Smooth muscle cell (in vitro differentiated cells): Measurements from ENCODE around the gene CCR6. TPM values are rescaled to one million over a fixed set of nuclear protein-coding genes. Genes with fewer than 3 reads are reported as not detected.

Experiments
- DNase-seq: peaks from one replicate; lab custom pipeline; 2025; ENCODE audit not compliant: unreplicated experiment; lab: John Stamatoyannopoulos, UW
- H2AFZ ChIP-seq: fragments of 200-600 bp; sonication (generic); 2 replicates; pipeline ENCODE4 v1.6.0; 2016; ENCODE audit warnings: antibody characterized with exemption, low read depth, mild to moderate bottlenecking
- H3F3A ChIP-seq: fragments of 200-600 bp; sonication (generic); 2 replicates; pipeline ENCODE4 v1.6.0; 2017; ENCODE audit warnings: antibody characterized with exemption, low read depth
- H3K27ac ChIP-seq: fragments of 200-600 bp; sonication (generic); 2 replicates; pipeline ENCODE4 v1.5.1; 2016; ENCODE audit warnings: low read depth, mild to moderate bottlenecking
- H3K27me3 ChIP-seq: fragments of 200-600 bp; sonication (generic); 2 replicates; pipeline ENCODE4 v1.6.1; 2016; ENCODE audit warnings: low read depth, mild to moderate bottlenecking
- H3K36me3 ChIP-seq: fragments of 200-600 bp; sonication (generic); 2 replicates; pipeline ENCODE4 v1.5.1; 2016; ENCODE audit warnings: low read depth
- H3K4me1 ChIP-seq: fragments of 200-600 bp; sonication (generic); 2 replicates; pipeline ENCODE4 v1.5.1; 2016; ENCODE audit warnings: low read depth
- H3K4me2 ChIP-seq: fragments of 200-600 bp; sonication (generic); 2 replicates; pipeline ENCODE4 v1.6.0; 2016; ENCODE audit warnings: mild to moderate bottlenecking
- H3K4me3 ChIP-seq: fragments of 200-600 bp; sonication (generic); 2 replicates; pipeline ENCODE4 v1.5.1; 2016; ENCODE audit warnings: mild to moderate bottlenecking
- H3K79me2 ChIP-seq: fragments of 200-600 bp; sonication (generic); 2 replicates; pipeline ENCODE4 v1.6.0; 2016; ENCODE audit warnings: low read depth, mild to moderate bottlenecking
- H3K9ac ChIP-seq: fragments of 200-600 bp; sonication (generic); 2 replicates; pipeline ENCODE4 v1.6.0; 2016; ENCODE audit warnings: low read depth
- H3K9me3 ChIP-seq: fragments of 200-600 bp; sonication (generic); replicated peaks from 2 replicates; pipeline ENCODE4 v1.5.1; 2016; ENCODE audit warnings: low read depth
- H4K20me1 ChIP-seq: fragments of 200-600 bp; sonication (generic); 2 replicates; pipeline ENCODE4 v1.6.0; 2016; ENCODE audit warnings: low read depth
- CTCF ChIP-seq: fragments of 200-600 bp; sonication (generic); IDR thresholded peaks from 2 replicates; pipeline ENCODE4 v1.5.1; 2017; ENCODE audit warnings: borderline replicate concordance, mild to moderate bottlenecking, antibody characterized with exemption; ENCODE audit not compliant: insufficient read depth, poor library complexity, severe bottlenecking
- WGBS: methylation state at CpG from one replicate; pipeline ENCODE4 v1.1.7; 2016; ENCODE audit warnings: low lambda C conversion rate; 5-methylcytosine and 5-hydroxymethylcytosine counted together
- polyA plus RNA-seq: library from polyadenylated mRNA; unstranded; fragments of >200 nt; fragmentation: Nextera tagmentation; extraction: Ambion mirVana; gene quantifications from 2 replicates; pipeline ENCODE4 v1.2.1, GENCODE V29; 2016
- total RNA-seq: library from RNA; depleted of rRNA; stranded (reverse); fragments of >200 nt; gene quantifications from 2 replicates; pipeline ENCODE4 v1.2.3, GENCODE V29; 2014

Gene CCR6
- total and polyA plus RNA-seq, 2 experiments from 2014 or later, result not detected

GRCh38 chr6:167089243-167090142, 33.4 kb upstream of the CCR6 start:
- Histone ChIP-seq H3K4me3 (no peak overlapping the region), H3K4me2 (no peak overlapping the region), H3K27ac (no peak overlapping the region), H2AFZ (no peak overlapping the region), H3K79me2 (no peaks in the 10 kb centered on the region), H3K36me3 (no peaks in the 10 kb centered on the region), H3K9me3 (no peaks in the 10 kb centered on the region), H3K27me3 (no peaks in the 10 kb centered on the region), H3K4me1 (no peaks in the 10 kb centered on the region), H4K20me1 (no peaks in the 10 kb centered on the region), H3F3A (no peaks in the 10 kb centered on the region), H3K9ac (no peak overlapping the region)
- no peak for DNase-seq
- no peak for TF ChIP-seq CTCF
- 87% methylated on average over 11 of the region's 11 CpGs for WGBS

- WGBS, result 93% methylated on average over 4 of the region's 4 CpGs
- TF ChIP-seq CTCF, result no peak
- Histone ChIP-seq H3K4me1 (no peaks in the 10 kb centered on the region), H3K36me3 (no peaks in the 10 kb centered on the region), H3F3A (no peaks in the 10 kb centered on the region), H3K27ac (no peak overlapping the region), H3K4me3 (no peak overlapping the region), H3K9me3 (no peaks in the 10 kb centered on the region), H3K27me3 (no peaks in the 10 kb centered on the region), H2AFZ (no peak overlapping the region), H4K20me1 (no peaks in the 10 kb centered on the region), H3K79me2 (no peaks in the 10 kb centered on the region), H3K4me2 (no peak overlapping the region), H3K9ac (no peak overlapping the region)
- DNase-seq, result no peak
Observed at GRCh38 chr6:167090171-167090570, 32.7 kb upstream of the CCR6 start.

- TF ChIP-seq CTCF, result no peak
- no peak for DNase-seq
- Histone ChIP-seq H3K27me3 (no peaks in the 10 kb centered on the region), H3K4me1 (no peaks in the 10 kb centered on the region), H2AFZ (no peak overlapping the region), H3K4me2 (no peak overlapping the region), H4K20me1 (no peaks in the 10 kb centered on the region), H3K27ac (no peak overlapping the region), H3K4me3 (no peak overlapping the region), H3K9ac (no peak overlapping the region), H3K36me3 (no peaks in the 10 kb centered on the region), H3F3A (no peaks in the 10 kb centered on the region), H3K79me2 (no peaks in the 10 kb centered on the region), H3K9me3 (no peaks in the 10 kb centered on the region)
- 92% methylated on average over 16 of the region's 16 CpGs for WGBS
Observed at GRCh38 chr6:167091026-167091804, 31.7 kb upstream of the CCR6 start.
